Measurements from ENCODE around the gene FMNL2.
"Not testable (repeated sequence)": the region's sequence is repeated elsewhere in the genome, so short reads cannot be mapped to it uniquely, and the experiment has no call there.

Gene FMNL2

DNA sequence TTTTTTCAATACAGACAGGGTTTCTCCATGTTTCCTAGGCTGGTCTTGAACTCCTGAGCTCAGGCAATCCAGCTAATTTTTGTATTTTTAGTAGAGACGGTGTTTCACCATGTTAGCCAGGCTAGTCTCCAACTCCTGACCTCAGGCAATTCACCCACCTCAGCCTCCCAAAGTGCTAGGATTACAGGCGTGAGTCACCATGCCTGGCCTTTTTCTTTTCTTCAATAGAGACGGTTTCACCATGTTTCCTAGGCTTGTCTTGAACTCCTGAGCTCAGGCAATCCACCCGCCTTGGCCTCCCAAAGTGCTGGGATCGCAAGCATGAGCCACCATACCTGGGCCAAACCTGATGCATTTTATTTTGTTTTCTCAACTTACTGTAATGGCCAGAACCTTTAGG, 9.8 kb upstream of the FMNL2 start:
- H2AFZ ChIP-seq (ENCODE audit: low read depth, low read length); H3K4me1 ChIP-seq (ENCODE audit: control insufficient read depth, insufficient read depth, low read depth, low read length); H3K27ac ChIP-seq (ENCODE audit: low read length, poor library complexity, severe bottlenecking); H2BK120ac ChIP-seq (ENCODE audit: low read depth, low read length); H3K4me2 ChIP-seq (ENCODE audit: low read length, poor library complexity, severe bottlenecking); H3K4ac ChIP-seq (ENCODE audit: low read depth in 1 of 2, low read length in 2 of 2); H3K9ac ChIP-seq (ENCODE audit: low read length); H3K23ac ChIP-seq (ENCODE audit: low read length in 2 of 2); H3K9me3 ChIP-seq (ENCODE audit: control insufficient read depth, low read length); H4K91ac ChIP-seq (ENCODE audit: low read length); H2BK12ac ChIP-seq (ENCODE audit: low read length in 2 of 2); H3K27me3 ChIP-seq (ENCODE audit: control insufficient read depth in 1 of 2, insufficient read depth in 1 of 2, low read length in 2 of 2); H3K4me3 ChIP-seq (ENCODE audit: insufficient read depth in 1 of 2, low read depth in 1 of 2, low read length in 2 of 2); H2BK5ac ChIP-seq (ENCODE audit: low read depth, low read length, poor library complexity, severe bottlenecking); DNase-seq; H3K18ac ChIP-seq (ENCODE audit: low read depth in 1 of 2, low read length in 2 of 2); H2BK15ac ChIP-seq (ENCODE audit: low read depth, poor library complexity, severe bottlenecking); H3K14ac ChIP-seq (ENCODE audit: low read length in 2 of 2); H3K79me1 ChIP-seq (replicated peaks; ENCODE audit: low read length, poor library complexity, severe bottlenecking); H3K36me3 ChIP-seq (ENCODE audit: control insufficient read depth in 1 of 2, insufficient read depth in 2 of 2, low read depth in 1 of 2, low read length in 2 of 2); H2AK5ac ChIP-seq (ENCODE audit: low read length, severe bottlenecking); H4K8ac ChIP-seq (ENCODE audit: low read length): not testable (repeated sequence)
- 90% methylated on average over 5 of the region's 5 CpGs for WGBS

DNA sequence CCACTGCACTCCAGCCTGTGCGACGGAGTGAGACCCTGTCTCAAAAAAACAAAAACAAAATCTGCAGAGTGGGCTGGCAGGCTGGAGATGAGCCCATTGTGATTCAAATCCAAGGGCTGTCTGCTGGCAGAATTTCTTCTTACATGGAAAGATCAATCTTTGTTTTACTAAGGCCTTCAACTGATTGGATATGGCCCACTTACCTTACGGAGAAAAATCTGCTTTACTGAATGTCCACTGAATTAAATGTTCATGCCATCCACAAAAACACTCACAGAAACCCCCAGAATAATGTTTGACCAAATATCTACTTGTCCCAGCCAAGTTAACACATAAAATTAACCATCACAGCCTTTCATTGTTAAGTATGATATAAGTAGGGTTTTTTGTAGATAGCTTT, 8.3 kb upstream of the FMNL2 start:
- H2AK5ac ChIP-seq (ENCODE audit: low read length, severe bottlenecking), result no peak overlapping the region
- H3K14ac ChIP-seq (ENCODE audit: low read length in 2 of 2), result no peak overlapping the region
- H3K4me3 ChIP-seq (ENCODE audit: insufficient read depth in 1 of 2, low read depth in 1 of 2, low read length in 2 of 2), result no peak overlapping the region
- H3K18ac ChIP-seq (ENCODE audit: low read depth in 1 of 2, low read length in 2 of 2), result no peak overlapping the region
- 95% methylated on average over 3 of the region's 3 CpGs for WGBS
- H3K79me1 ChIP-seq (replicated peaks; ENCODE audit: low read length, poor library complexity, severe bottlenecking), result no peaks in the 10 kb centered on the region
- no peak overlapping the region for H4K91ac ChIP-seq (ENCODE audit: low read length)
- no peak overlapping the region for H3K9ac ChIP-seq (ENCODE audit: low read length)
- H3K27me3 ChIP-seq (ENCODE audit: control insufficient read depth in 1 of 2, insufficient read depth in 1 of 2, low read length in 2 of 2), result no peaks in the 10 kb centered on the region
- no peak overlapping the region for H2BK120ac ChIP-seq (ENCODE audit: low read depth, low read length)
- no peak overlapping the region for H2BK5ac ChIP-seq (ENCODE audit: low read depth, low read length, poor library complexity, severe bottlenecking)
- H3K4me2 ChIP-seq (ENCODE audit: low read length, poor library complexity, severe bottlenecking), result no peak overlapping the region
- no peak overlapping the region for H2BK15ac ChIP-seq (ENCODE audit: low read depth, poor library complexity, severe bottlenecking)
- no peak overlapping the region for H3K27ac ChIP-seq (ENCODE audit: low read length, poor library complexity, severe bottlenecking)
- H3K36me3 ChIP-seq (ENCODE audit: control insufficient read depth in 1 of 2, insufficient read depth in 2 of 2, low read depth in 1 of 2, low read length in 2 of 2), result no peaks in the 10 kb centered on the region
- H3K4me1 ChIP-seq (ENCODE audit: control insufficient read depth, insufficient read depth, low read depth, low read length), result no peaks in the 10 kb centered on the region
- H2BK12ac ChIP-seq (ENCODE audit: low read length in 2 of 2), result no peak overlapping the region
- no peak overlapping the region for H2AFZ ChIP-seq (ENCODE audit: low read depth, low read length)
- H4K8ac ChIP-seq (ENCODE audit: low read length), result no peak overlapping the region
- no peak for DNase-seq
- H3K9me3 ChIP-seq (ENCODE audit: control insufficient read depth, low read length), result no peaks in the 10 kb centered on the region
- H3K4ac ChIP-seq (ENCODE audit: low read depth in 1 of 2, low read length in 2 of 2), result no peak overlapping the region
- H3K23ac ChIP-seq (ENCODE audit: low read length in 2 of 2), result no peak overlapping the region

DNA sequence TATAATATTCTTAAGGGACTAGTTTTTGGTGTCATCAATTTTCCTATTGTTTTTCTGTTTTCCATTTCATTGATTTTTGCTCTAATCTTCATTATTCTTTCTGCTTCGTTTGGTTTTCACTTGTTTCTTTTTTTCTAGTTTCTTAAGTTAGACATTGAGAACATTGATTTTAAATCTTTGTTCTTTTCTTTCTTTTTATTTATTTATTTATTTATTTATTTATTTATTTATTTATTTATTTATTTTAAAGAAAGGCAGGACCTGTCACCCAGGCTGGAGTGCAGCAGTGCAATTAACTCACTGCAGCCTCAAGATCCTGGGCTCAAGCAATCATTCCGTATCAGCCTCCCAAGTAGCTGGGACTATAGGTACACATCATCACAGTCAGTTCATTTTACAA, 7.0 kb upstream of the FMNL2 start:
- no peak for DNase-seq
- H3K27ac ChIP-seq (ENCODE audit: low read length, poor library complexity, severe bottlenecking), result no peak overlapping the region
- no peaks in the 10 kb centered on the region for H3K9me3 ChIP-seq (ENCODE audit: control insufficient read depth, low read length)
- no peak overlapping the region for H4K8ac ChIP-seq (ENCODE audit: low read length)
- 97% methylated on average over 1 of the region's 2 CpGs for WGBS
- H3K18ac ChIP-seq (ENCODE audit: low read depth in 1 of 2, low read length in 2 of 2), result no peak overlapping the region
- H2BK12ac ChIP-seq (ENCODE audit: low read length in 2 of 2), result no peak overlapping the region
- no peak overlapping the region for H3K4me3 ChIP-seq (ENCODE audit: insufficient read depth in 1 of 2, low read depth in 1 of 2, low read length in 2 of 2)
- H2BK120ac ChIP-seq (ENCODE audit: low read depth, low read length), result no peak overlapping the region
- H2BK15ac ChIP-seq (ENCODE audit: low read depth, poor library complexity, severe bottlenecking), result no peak overlapping the region
- H3K9ac ChIP-seq (ENCODE audit: low read length), result no peak overlapping the region
- H3K4me2 ChIP-seq (ENCODE audit: low read length, poor library complexity, severe bottlenecking), result no peak overlapping the region
- H3K79me1 ChIP-seq (replicated peaks; ENCODE audit: low read length, poor library complexity, severe bottlenecking), result no peaks in the 10 kb centered on the region
- H3K27me3 ChIP-seq (ENCODE audit: control insufficient read depth in 1 of 2, insufficient read depth in 1 of 2, low read length in 2 of 2), result no peaks in the 10 kb centered on the region
- no peak overlapping the region for H4K91ac ChIP-seq (ENCODE audit: low read length)
- no peaks in the 10 kb centered on the region for H3K4me1 ChIP-seq (ENCODE audit: control insufficient read depth, insufficient read depth, low read depth, low read length)
- no peak overlapping the region for H3K4ac ChIP-seq (ENCODE audit: low read depth in 1 of 2, low read length in 2 of 2)
- no peak overlapping the region for H2BK5ac ChIP-seq (ENCODE audit: low read depth, low read length, poor library complexity, severe bottlenecking)
- H2AK5ac ChIP-seq (ENCODE audit: low read length, severe bottlenecking), result no peak overlapping the region
- H3K36me3 ChIP-seq (ENCODE audit: control insufficient read depth in 1 of 2, insufficient read depth in 2 of 2, low read depth in 1 of 2, low read length in 2 of 2), result no peaks in the 10 kb centered on the region
- no peak overlapping the region for H3K14ac ChIP-seq (ENCODE audit: low read length in 2 of 2)
- no peak overlapping the region for H3K23ac ChIP-seq (ENCODE audit: low read length in 2 of 2)
- no peak overlapping the region for H2AFZ ChIP-seq (ENCODE audit: low read depth, low read length)

DNA sequence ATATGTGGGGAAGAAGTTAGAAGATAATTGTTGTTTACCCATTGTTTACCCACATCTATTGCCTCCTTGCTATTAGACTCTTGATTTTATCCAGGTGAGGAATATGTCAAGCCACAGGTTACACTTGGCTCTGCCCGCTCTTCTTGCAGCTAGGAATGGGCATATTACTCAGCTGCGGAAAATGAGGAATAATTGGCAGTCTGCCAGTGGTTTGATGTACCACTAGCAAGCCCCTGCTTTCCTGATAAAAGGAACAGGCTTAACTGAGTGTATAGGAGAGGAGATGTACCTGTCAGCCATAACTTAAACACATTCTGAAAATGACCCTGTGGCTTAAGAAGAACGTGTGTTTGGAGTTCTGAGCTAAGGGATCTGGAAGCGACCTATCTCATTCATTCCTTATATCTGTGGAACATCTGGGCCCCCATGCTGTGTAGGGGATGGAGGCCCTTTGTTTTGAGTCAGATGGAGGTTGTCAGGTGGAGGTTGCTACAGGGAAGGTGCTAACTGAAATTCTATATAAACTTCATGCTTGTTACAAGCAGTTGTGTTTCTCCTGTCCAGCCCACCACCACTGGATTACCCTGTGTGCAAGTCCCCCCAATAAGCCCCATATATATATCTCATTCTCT, 4.6 kb upstream of the FMNL2 start:
- Histone ChIP-seq H2AK5ac (ENCODE audit: low read length, severe bottlenecking) (no peak overlapping the region), H3K9ac (ENCODE audit: low read length) (no peak overlapping the region), H4K8ac (ENCODE audit: low read length) (no peak overlapping the region), H3K9me3 (ENCODE audit: control insufficient read depth, low read length) (no peaks in the 10 kb centered on the region), H3K23ac (ENCODE audit: low read length in 2 of 2) (no peak overlapping the region), H3K27me3 (ENCODE audit: control insufficient read depth in 1 of 2, insufficient read depth in 1 of 2, low read length in 2 of 2) (no peaks in the 10 kb centered on the region), H3K27ac (ENCODE audit: low read length, poor library complexity, severe bottlenecking) (no peak overlapping the region), H3K18ac (ENCODE audit: low read depth in 1 of 2, low read length in 2 of 2) (no peak overlapping the region), H2BK120ac (ENCODE audit: low read depth, low read length) (no peak overlapping the region), H2BK5ac (ENCODE audit: low read depth, low read length, poor library complexity, severe bottlenecking) (no peak overlapping the region), H2AFZ (ENCODE audit: low read depth, low read length) (no peak overlapping the region), H3K14ac (ENCODE audit: low read length in 2 of 2) (no peak overlapping the region), H3K79me1 (replicated peaks; ENCODE audit: low read length, poor library complexity, severe bottlenecking) (no peaks in the 10 kb centered on the region), H2BK15ac (ENCODE audit: low read depth, poor library complexity, severe bottlenecking) (no peak overlapping the region), H4K91ac (ENCODE audit: low read length) (no peak overlapping the region), H2BK12ac (ENCODE audit: low read length in 2 of 2) (no peak overlapping the region), H3K4ac (ENCODE audit: low read depth in 1 of 2, low read length in 2 of 2) (no peak overlapping the region), H3K4me1 (ENCODE audit: control insufficient read depth, insufficient read depth, low read depth, low read length) (no peaks in the 10 kb centered on the region), H3K4me2 (ENCODE audit: low read length, poor library complexity, severe bottlenecking) (no peak overlapping the region), H3K36me3 (ENCODE audit: control insufficient read depth in 1 of 2, insufficient read depth in 2 of 2, low read depth in 1 of 2, low read length in 2 of 2) (no peaks in the 10 kb centered on the region), H3K4me3 (ENCODE audit: insufficient read depth in 1 of 2, low read depth in 1 of 2, low read length in 2 of 2) (no peak overlapping the region)
- DNase-seq, result no peak
- 73% methylated on average over 4 of the region's 4 CpGs for WGBS

Data from mesenchymal stem cell (in vitro differentiated cells and primary cell).